ENCODE measurements around the gene ABCB10. TPM values are rescaled to one million over a fixed set of nuclear protein-coding genes. Genes with fewer than 3 reads are reported as not detected.

ABCB10 gene

GRCh38 chr1:229466887-229467286 is 91.6 kb downstream of the ABCB10 start:
- Histone ChIP-seq H3K27ac (replicated peaks; ENCODE audit: low read length) (no peak overlapping the region), H3K14ac (ENCODE audit: low read length) (no peak overlapping the region), H3K4me1 (ENCODE audit: control insufficient read depth in 2 of 2, insufficient read depth in 1 of 2, low read depth in 1 of 2, low read length in 2 of 2) (no peaks in the 10 kb centered on the region), H3K4me3 (ENCODE audit: low read length in 2 of 2) (no peak overlapping the region), H3K18ac (ENCODE audit: low read length) (no peak overlapping the region), H2BK15ac (ENCODE audit: low read length) (no peak overlapping the region), H3K27me3 (ENCODE audit: control insufficient read depth in 3 of 3, insufficient read depth in 3 of 3, low read depth in 1 of 3, low read length in 3 of 3) (no peaks in the 10 kb centered on the region), H2AFZ (ENCODE audit: low read length) (no peak overlapping the region), H3K9me3 (replicated peaks in 1 of 2; ENCODE audit: control insufficient read depth in 2 of 2, insufficient read depth in 1 of 2, low read depth in 1 of 2, low read length in 2 of 2) (no peaks in the 10 kb centered on the region), H2AK5ac (ENCODE audit: low read depth, low read length) (no peak overlapping the region), H3K4ac (ENCODE audit: low read length) (no peak overlapping the region), H3K9ac (ENCODE audit: low read depth, low read length, poor library complexity) (no peak overlapping the region), H3K23ac (ENCODE audit: low read depth, low read length, poor library complexity) (no peak overlapping the region), H4K8ac (ENCODE audit: low read depth, low read length) (no peak overlapping the region), H2BK5ac (ENCODE audit: low read length) (no peak overlapping the region), H4K91ac (ENCODE audit: low read depth, low read length, poor library complexity) (no peak overlapping the region), H2BK12ac (ENCODE audit: low read length) (no peak overlapping the region), H3K79me1 (ENCODE audit: low read depth, low read length) (no peaks in the 10 kb centered on the region), H3K4me2 (ENCODE audit: insufficient read depth, low read length, poor library complexity, severe bottlenecking) (no peak overlapping the region), H2BK120ac (ENCODE audit: low read depth, low read length) (no peak overlapping the region), H3K36me3 (replicated peaks in 1 of 2; ENCODE audit: control insufficient read depth in 2 of 2, insufficient read depth in 2 of 2, low read length in 2 of 2) (peaks cover 27 to 88% of the 10 kb centered on the region in 2 donors)
- WGBS, 2 donors (ENCODE audit: extremely low coverage in 2 of 2, insufficient read length in 2 of 2, insufficient replicate concordance in 1 of 2): no CpG with 5 or more reads among the region's 1 CpG
- DNase-seq (ENCODE audit: low spot score): no peak

Small RNA genes lying within 50 kb of the gene (small RNA-seq; reads per million reads assigned to genes)
- gene HMGN2P19 (ENCODE audit: insufficient read depth) (not detected), gene RNA5SP78 (ENCODE audit: insufficient read depth) (not detected), gene RNU4-21P (ENCODE audit: insufficient read depth) (not detected)

Data from neuronal stem cell (in vitro differentiated cells).